22Rv1 (cell line): ENCODE results near the gene SNX9.

Experiments used
- H3K27ac ChIP-seq: fragments of 450-650 bp; 2 replicates; pipeline ENCODE4 v1.5.1; 2017
- CTCF ChIP-seq: fragments of 450-650 bp; IDR thresholded peaks from 2 replicates; pipeline ENCODE4 v1.5.1; 2017; ENCODE audit warnings: mild to moderate bottlenecking
- ZFX ChIP-seq: fragments of 450-650 bp; IDR thresholded peaks from 2 replicates; pipeline ENCODE4 v1.6.1; 2017; ENCODE audit warnings: antibody characterized with exemption, borderline replicate concordance

The SNX9 gene

GRCh38 chr6:157880534-157880933 is 57.5 kb downstream of the SNX9 start:
- no peak overlapping the region for H3K27ac ChIP-seq
- TF ChIP-seq CTCF, result no peak
- no peak for TF ChIP-seq ZFX

- no peak overlapping the region for H3K27ac ChIP-seq
- TF ChIP-seq ZFX (no peak), CTCF (no peak)
Measured at GRCh38 chr6:157881342-157881741, 58.3 kb downstream of the SNX9 start.

- H3K27ac ChIP-seq, result no peak overlapping the region
- no peak for TF ChIP-seq CTCF
- no peak for TF ChIP-seq ZFX
Measured at GRCh38 chr6:157884756-157885155, 61.7 kb downstream of the SNX9 start.

- TF ChIP-seq ZFX (no peak), CTCF (no peak)
- H3K27ac ChIP-seq, result no peak overlapping the region
Measured at GRCh38 chr6:157885211-157885788, 62.3 kb downstream of the SNX9 start.

GRCh38 chr6:157885876-157886275 is 62.8 kb downstream of the SNX9 start:
- no peak overlapping the region for H3K27ac ChIP-seq
- TF ChIP-seq CTCF (no peak), ZFX (no peak)

- TF ChIP-seq CTCF (no peak), ZFX (no peak)
- no peak overlapping the region for H3K27ac ChIP-seq
Measured at GRCh38 chr6:157887892-157888291, 64.8 kb downstream of the SNX9 start.

- TF ChIP-seq ZFX, result no peak
- TF ChIP-seq CTCF, result no peak
- H3K27ac ChIP-seq, result no peak overlapping the region
Measured at GRCh38 chr6:157891544-157892362, 68.7 kb downstream of the SNX9 start.
